IMR-90 (cell line): ENCODE results near the gene ELAVL4. TPM values are rescaled to one million over a fixed set of nuclear protein-coding genes. Genes with fewer than 3 reads are reported as not detected.

Experiments used
- ATAC-seq: fragments of 200-7000 bp; cut with Tn5 transposase; 2 replicates; pipeline ENCODE4 v1.9.1; 2020; ENCODE audit warnings: low read depth, mild to moderate bottlenecking, moderate library complexity
- BruUV-seq: library from RNA; stranded (reverse); fragments of 400-500 nt; replicated peaks from 2 replicates; lab custom pipeline; 2021; lab: Mats Ljungman, UMichigan
- CTCF ChIA-PET: fragments of 300-600 bp; formaldehyde crosslinking; extraction: SDS; loops from one replicate; lab custom pipeline; 2021; ENCODE audit warnings: antibody characterized with exemption; lab: Yijun Ruan, JAX
- POLR2A ChIA-PET: fragments of 300-600 bp; sonication (Branson Sonifier 250); formaldehyde crosslinking; loops from one replicate; lab custom pipeline; 2022; ENCODE audit warnings: antibody characterized with exemption; ENCODE audit not compliant: unreplicated experiment; lab: Charles Lee
- DNase-seq: peaks from one replicate; pipeline ENCODE4 v3.0.0; 2013
- H2AFZ ChIP-seq: replicated peaks from 2 replicates; pipeline ENCODE3; 2013; ENCODE audit warnings: low read length, mild to moderate bottlenecking; ENCODE audit not compliant: poor library complexity
- H2AK5ac ChIP-seq: 2 replicates; pipeline ENCODE4 v1.6.1; 2013; ENCODE audit warnings: low read depth, low read length, inconsistent platforms
- H2AK9ac ChIP-seq: replicated peaks from 2 replicates; pipeline ENCODE3; 2013; ENCODE audit warnings: mild to moderate bottlenecking, low read depth, low read length, moderate library complexity; ENCODE audit not compliant: poor library complexity
- H2BK120ac ChIP-seq: 2 replicates; pipeline ENCODE4 v1.6.1; 2013; ENCODE audit warnings: low read depth, low read length, inconsistent platforms
- H2BK15ac ChIP-seq: 3 replicates; pipeline ENCODE4 v1.6.1; 2013; ENCODE audit warnings: low read depth, low read length, inconsistent platforms
- H2BK20ac ChIP-seq: 2 replicates; pipeline ENCODE4 v1.6.1; 2013; ENCODE audit warnings: low read depth, mild to moderate bottlenecking, inconsistent platforms, low read length, moderate library complexity
- H2BK5ac ChIP-seq: 2 replicates; pipeline ENCODE4 v1.6.1; 2013; ENCODE audit warnings: mild to moderate bottlenecking, low read depth, low read length, inconsistent platforms; ENCODE audit not compliant: poor library complexity, severe bottlenecking
- H3K14ac ChIP-seq: replicated peaks from 2 replicates; pipeline ENCODE4 v1.6.1; 2013; ENCODE audit warnings: low read depth, low read length, inconsistent platforms
- H3K18ac ChIP-seq: 2 replicates; pipeline ENCODE4 v1.6.1; 2013; ENCODE audit warnings: low read depth, low read length, control low read depth
- H3K23ac ChIP-seq: 2 replicates; pipeline ENCODE4 v1.6.1; 2013; ENCODE audit warnings: low read depth, low read length, inconsistent platforms
- H3K27ac ChIP-seq: 2 replicates; pipeline ENCODE4 v1.5.1; 2013; ENCODE audit warnings: mild to moderate bottlenecking, control low read depth, low read length; ENCODE audit not compliant: insufficient read depth
- H3K27me3 ChIP-seq: 2 replicates; pipeline ENCODE4 v1.6.1; 2013; ENCODE audit warnings: low read length; ENCODE audit not compliant: control insufficient read depth, insufficient read depth
- H3K36me3 ChIP-seq: 2 replicates; pipeline ENCODE4 v1.6.1; 2013; ENCODE audit warnings: low read length, mixed read lengths; ENCODE audit not compliant: control insufficient read depth, insufficient read depth
- H3K4ac ChIP-seq: 2 replicates; pipeline ENCODE4 v1.6.1; 2013; ENCODE audit warnings: low read depth, low read length, inconsistent platforms
- H3K4me1 ChIP-seq: 2 replicates; pipeline ENCODE4 v1.6.1; 2013; ENCODE audit warnings: low read length, mixed read lengths; ENCODE audit not compliant: control insufficient read depth, insufficient read depth
- H3K4me2 ChIP-seq: 2 replicates; pipeline ENCODE4 v1.6.1; 2013; ENCODE audit warnings: low read depth, mild to moderate bottlenecking, control low read depth, low read length, moderate library complexity
- H3K4me3 ChIP-seq: 2 replicates; pipeline ENCODE4 v1.5.1; 2013; ENCODE audit warnings: low read depth, mild to moderate bottlenecking, control low read depth, low read length, moderate library complexity; ENCODE audit not compliant: insufficient read depth
- H3K56ac ChIP-seq: 2 replicates; pipeline ENCODE4 v1.6.1; 2013; ENCODE audit warnings: low read length, inconsistent platforms; ENCODE audit not compliant: insufficient read depth; ENCODE audit errors: extremely low read depth
- H3K79me1 ChIP-seq, 2 experiments: 2 replicates each; pipeline ENCODE4 v1.6.1; 2013; ENCODE audit warnings: low read length in 2 of 2, inconsistent platforms in 1 of 2, low read depth in 1 of 2
- H3K9ac ChIP-seq: 2 replicates; pipeline ENCODE4 v1.6.1; 2013; ENCODE audit warnings: low read depth, low read length, control low read depth
- H3K9me1 ChIP-seq: 2 replicates; pipeline ENCODE4 v1.6.1; 2013; ENCODE audit warnings: low read length, inconsistent platforms; ENCODE audit not compliant: insufficient read depth
- H3K9me3 ChIP-seq: 2 replicates; pipeline ENCODE4 v1.6.1; 2013; ENCODE audit warnings: low read length; ENCODE audit not compliant: control insufficient read depth, insufficient read depth
- H4K20me1 ChIP-seq: 2 replicates; pipeline ENCODE4 v1.6.1; 2013; ENCODE audit warnings: low read length, inconsistent platforms; ENCODE audit not compliant: insufficient read depth
- H4K5ac ChIP-seq: 2 replicates; pipeline ENCODE4 v1.6.1; 2013; ENCODE audit warnings: mild to moderate bottlenecking, low read depth, low read length, control low read depth
- H4K8ac ChIP-seq, 2 experiments: 2 replicates each; pipeline ENCODE4 v1.6.1; 2013; ENCODE audit warnings: low read depth in 2 of 2, low read length in 2 of 2, control low read depth in 1 of 2, inconsistent platforms in 1 of 2
- H4K91ac ChIP-seq: 2 replicates; pipeline ENCODE4 v1.6.1; 2013; ENCODE audit warnings: low read depth, low read length, inconsistent platforms; ENCODE audit not compliant: insufficient read depth
- CEBPB ChIP-seq: IDR thresholded peaks from 2 replicates; pipeline ENCODE4 v1.6.1; 2012; ENCODE audit warnings: low read depth, low read length, improper control_type of control experiment
- FOS ChIP-seq: fragments of 150-350 bp; IDR thresholded peaks from 2 replicates; pipeline ENCODE4 v1.6.1; 2016; ENCODE audit warnings: low read depth, low read length
- MAFK ChIP-seq: IDR thresholded peaks from 2 replicates; pipeline ENCODE4 v1.6.1; 2012; ENCODE audit warnings: low read depth, low read length, improper control_type of control experiment
- MAZ ChIP-seq: IDR thresholded peaks from 2 replicates; pipeline ENCODE4 v1.6.1; 2012; ENCODE audit warnings: low read depth, mild to moderate bottlenecking, low read length, improper control_type of control experiment, moderate library complexity, borderline replicate concordance
- MXI1 ChIP-seq: IDR thresholded peaks from 2 replicates; pipeline ENCODE4 v1.6.1; 2012; ENCODE audit warnings: low read depth, mild to moderate bottlenecking, low read length, moderate library complexity, borderline replicate concordance
- POLR2A ChIP-seq: IDR thresholded peaks from 2 replicates; pipeline ENCODE4 v1.6.1; 2012; ENCODE audit warnings: mild to moderate bottlenecking, low read depth, low read length
- RCOR1 ChIP-seq: IDR thresholded peaks from 2 replicates; pipeline ENCODE4 v1.6.1; 2012; ENCODE audit warnings: mild to moderate bottlenecking, low read length, improper control_type of control experiment; ENCODE audit not compliant: insufficient replicate concordance
- RFX5 ChIP-seq: IDR thresholded peaks from 2 replicates; pipeline ENCODE4 v1.8.0; 2012; ENCODE audit warnings: low read depth, mild to moderate bottlenecking, low read length, moderate library complexity
- whole genome bisulfite sequencing, 2 experiments: methylation state at CpG; one replicate each; pipeline versions ENCODE4 v1.1.5 to v1.1.7; 2013; ENCODE audit warnings: missing lambda C conversion rate in 2 of 2; ENCODE audit not compliant: insufficient read length in 1 of 2; ENCODE audit errors: extremely low coverage in 2 of 2; 5-methylcytosine and 5-hydroxymethylcytosine counted together
- dilution Hi-C: fragments of 300-500 bp; cut with HindIII; formaldehyde crosslinking; loops from one replicate; pipeline ENCODE4 v1.14.3; 2018; ENCODE audit warnings: low sequenced_read_pairs; ENCODE audit not compliant: unreplicated experiment
- in situ Hi-C: fragments of 300-500 bp; cut with MboI; formaldehyde crosslinking; loops from 3 replicates; pipeline ENCODE4 v1.14.3; 2019; ENCODE audit warnings: low sequenced_read_pairs, inconsistent platforms, mixed read lengths
- intact Hi-C: fragments of 100-400 bp; cut with micrococcal nuclease; formaldehyde crosslinking; loops from 2 replicates; pipeline ENCODE4 v1.10.0; 2022
- polyA plus RNA-seq, 3 experiments: library from polyadenylated mRNA; depleted of rRNA; stranded (reverse); fragments of >200 nt; gene quantifications; 2 replicates each; pipeline ENCODE4 v1.2.3, GENCODE V29; 2012; ENCODE audit warnings: low replicate concordance in 1 of 3
- total RNA-seq: library from RNA; depleted of rRNA; stranded (reverse); fragments of >200 nt; gene quantifications from 2 replicates; pipeline ENCODE4 v1.2.3, GENCODE V29; 2012
- TF ChIP-seq, protein P1 (sequence below): fragments of 150-350 bp; IDR thresholded peaks from 2 replicates; pipeline ENCODE4 v1.6.1; 2016; ENCODE audit warnings: low read depth, mild to moderate bottlenecking, low read length, moderate library complexity, borderline replicate concordance
- TF ChIP-seq, protein P2 (sequence below): conservative IDR thresholded peaks from 2 replicates; pipeline ENCODE4 v1.5.1; 2012; ENCODE audit warnings: mild to moderate bottlenecking, low read depth, low read length, improper control_type of control experiment

ELAVL4 gene
- total and polyA plus RNA-seq, 2 of the 4 experiments (the other 2 are of a cell fraction), result not detected

- Histone ChIP-seq H3K4me1 (no peaks in the 10 kb centered on the region), H2AK5ac (no peak overlapping the region), H3K18ac (no peak overlapping the region), H4K8ac (no peak overlapping the region), H3K4ac (no peak overlapping the region), H3K9ac (no peak overlapping the region), H2BK5ac (no peak overlapping the region), H3K23ac (no peak overlapping the region), H2BK20ac (no peak overlapping the region), H3K4me2 (no peak overlapping the region), H3K14ac (no peak overlapping the region), H3K4me3 (no peak overlapping the region), H3K56ac (no peak overlapping the region), H3K36me3 (no peaks in the 10 kb centered on the region), H4K20me1 (no peaks in the 10 kb centered on the region), H2AK9ac (no peak overlapping the region), H3K9me3 (peaks cover 2% of the 10 kb centered on the region; the same call in 1 of the 2 replicates), H4K91ac (no peak overlapping the region), H2BK120ac (no peak overlapping the region), H3K27me3 (no peaks in the 10 kb centered on the region), H3K27ac (no peak overlapping the region), H4K5ac (no peak overlapping the region), H3K79me1 (no peaks in the 10 kb centered on the region), H2AFZ (no peak overlapping the region), H2BK15ac (no peak overlapping the region), H3K9me1 (no peaks in the 10 kb centered on the region)
- no TSS peak for BruUV-seq
- no peak for ATAC-seq
- dilution Hi-C loops, result no loop called here
- TF ChIP-seq RFX5 (no peak), RCOR1 (no peak), POLR2A (no peak), MAZ (no peak), MXI1 (no peak), FOS (no peak), CEBPB (no peak), MAFK (no peak)
- TF ChIP-seq, protein P1, sequence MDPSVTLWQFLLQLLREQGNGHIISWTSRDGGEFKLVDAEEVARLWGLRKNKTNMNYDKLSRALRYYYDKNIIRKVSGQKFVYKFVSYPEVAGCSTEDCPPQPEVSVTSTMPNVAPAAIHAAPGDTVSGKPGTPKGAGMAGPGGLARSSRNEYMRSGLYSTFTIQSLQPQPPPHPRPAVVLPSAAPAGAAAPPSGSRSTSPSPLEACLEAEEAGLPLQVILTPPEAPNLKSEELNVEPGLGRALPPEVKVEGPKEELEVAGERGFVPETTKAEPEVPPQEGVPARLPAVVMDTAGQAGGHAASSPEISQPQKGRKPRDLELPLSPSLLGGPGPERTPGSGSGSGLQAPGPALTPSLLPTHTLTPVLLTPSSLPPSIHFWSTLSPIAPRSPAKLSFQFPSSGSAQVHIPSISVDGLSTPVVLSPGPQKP, result no peak
- TF ChIP-seq, protein P2, sequence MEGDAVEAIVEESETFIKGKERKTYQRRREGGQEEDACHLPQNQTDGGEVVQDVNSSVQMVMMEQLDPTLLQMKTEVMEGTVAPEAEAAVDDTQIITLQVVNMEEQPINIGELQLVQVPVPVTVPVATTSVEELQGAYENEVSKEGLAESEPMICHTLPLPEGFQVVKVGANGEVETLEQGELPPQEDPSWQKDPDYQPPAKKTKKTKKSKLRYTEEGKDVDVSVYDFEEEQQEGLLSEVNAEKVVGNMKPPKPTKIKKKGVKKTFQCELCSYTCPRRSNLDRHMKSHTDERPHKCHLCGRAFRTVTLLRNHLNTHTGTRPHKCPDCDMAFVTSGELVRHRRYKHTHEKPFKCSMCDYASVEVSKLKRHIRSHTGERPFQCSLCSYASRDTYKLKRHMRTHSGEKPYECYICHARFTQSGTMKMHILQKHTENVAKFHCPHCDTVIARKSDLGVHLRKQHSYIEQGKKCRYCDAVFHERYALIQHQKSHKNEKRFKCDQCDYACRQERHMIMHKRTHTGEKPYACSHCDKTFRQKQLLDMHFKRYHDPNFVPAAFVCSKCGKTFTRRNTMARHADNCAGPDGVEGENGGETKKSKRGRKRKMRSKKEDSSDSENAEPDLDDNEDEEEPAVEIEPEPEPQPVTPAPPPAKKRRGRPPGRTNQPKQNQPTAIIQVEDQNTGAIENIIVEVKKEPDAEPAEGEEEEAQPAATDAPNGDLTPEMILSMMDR, result no peak
- no CpG with 5 or more reads among the region's 1 CpG for WGBS, 2 experiments
- no peak for DNase-seq
- intact Hi-C loops, result no loop called here
- ChIA-PET POLR2A (no interaction called here), CTCF (no interaction called here)
- in situ Hi-C loops, result no loop called here
Observed at GRCh38 chr1:50099654-50100053, 9.1 kb upstream of the ELAVL4 start.
